ENCODE results near the gene TMC3.

TMC3 gene

GRCh38 chr15:81309647-81310450, 64.2 kb downstream of the TMC3 start:
- intact Hi-C loops (cut with DNase I) = no loop called here

GRCh38 chr15:81308260-81308659, 65.8 kb downstream of the TMC3 start:
- DNase-seq = no peak
- intact Hi-C loops (cut with DNase I) = no loop called here

More at GRCh38 chr15:81309647-81310450, 64.2 kb downstream of the TMC3 start:
- DNase-seq = peak in 1 of 42 donors; percentile 14

- DNase-seq = peak in 9 of 42 donors; percentile 30 to 54 (median 45)
- intact Hi-C loops (cut with DNase I) = no loop called here
Measured at GRCh38 chr15:81304226-81304625, 69.8 kb downstream of the TMC3 start.

GRCh38 chr15:81303244-81304225, 70.5 kb downstream of the TMC3 start:
- intact Hi-C loops (cut with DNase I) = no loop called here
- DNase-seq = peak in 1 of 42 donors; percentile 18

- peak in 1 of 42 donors; percentile 27 for DNase-seq
- intact Hi-C loops (cut with DNase I) = no loop called here
Measured at GRCh38 chr15:81302701-81303109, 71.3 kb downstream of the TMC3 start.

GRCh38 chr15:81301815-81302399, 72.1 kb downstream of the TMC3 start:
- intact Hi-C loops (cut with DNase I) = no loop called here
- DNase-seq = peak in 10 of 42 donors; percentile 33 to 53 (median 40)

GRCh38 chr15:81301385-81301784, 72.6 kb downstream of the TMC3 start:
- intact Hi-C loops (cut with DNase I) = no loop called here

GRCh38 chr15:81299630-81300273, 74.3 kb downstream of the TMC3 start:
- DNase-seq = no peak
- intact Hi-C loops (cut with DNase I) = no loop called here

More at GRCh38 chr15:81301385-81301784, 72.6 kb downstream of the TMC3 start:
- no peak for DNase-seq

- DNase-seq = no peak
- intact Hi-C loops (cut with DNase I) = no loop called here
Measured at GRCh38 chr15:81299156-81299555, 74.9 kb downstream of the TMC3 start.

GRCh38 chr15:81298611-81299010, 75.4 kb downstream of the TMC3 start:
- DNase-seq = no peak
- intact Hi-C loops (cut with DNase I) = no loop called here

- intact Hi-C loops (cut with DNase I) = no loop called here
- DNase-seq = peak in 5 of 42 donors; percentile 24 to 62 (median 44)
Measured at GRCh38 chr15:81297603-81298575, 76.1 kb downstream of the TMC3 start.

GRCh38 chr15:81297147-81297572, 76.9 kb downstream of the TMC3 start:
- DNase-seq = no peak
- intact Hi-C loops (cut with DNase I) = no loop called here

- intact Hi-C loops (cut with DNase I) = no loop called here
- DNase-seq = peak in 20 of 42 donors; percentile 15 to 57 (median 40)
Measured at GRCh38 chr15:81296673-81297072, 77.3 kb downstream of the TMC3 start.

- intact Hi-C loops (cut with DNase I) = no loop called here
- DNase-seq = peak in 1 of 42 donors; percentile 22
Measured at GRCh38 chr15:81296186-81296585, 77.8 kb downstream of the TMC3 start.

- intact Hi-C loops (cut with DNase I) = no loop called here
- no peak for DNase-seq
Measured at GRCh38 chr15:81295486-81296121, 78.4 kb downstream of the TMC3 start.

GRCh38 chr15:81294516-81294880, 79.5 kb downstream of the TMC3 start:
- DNase-seq = no peak
- intact Hi-C loops (cut with DNase I) = no loop called here

All from head of caudate nucleus (tissue), 42 donors.